GM21529 (cell line): ENCODE data around the gene CNTNAP3.
"Not testable (repeated sequence)": the region's sequence is repeated elsewhere in the genome, so short reads cannot be mapped to it uniquely, and the experiment has no call there.

Experiments used
- ATAC-seq: cut with Tn5 transposase; IDR thresholded peaks from one replicate; pipeline ENCODE4 v1.9.1; 2021; ENCODE audit not compliant: unreplicated experiment

The CNTNAP3 gene

DNA sequence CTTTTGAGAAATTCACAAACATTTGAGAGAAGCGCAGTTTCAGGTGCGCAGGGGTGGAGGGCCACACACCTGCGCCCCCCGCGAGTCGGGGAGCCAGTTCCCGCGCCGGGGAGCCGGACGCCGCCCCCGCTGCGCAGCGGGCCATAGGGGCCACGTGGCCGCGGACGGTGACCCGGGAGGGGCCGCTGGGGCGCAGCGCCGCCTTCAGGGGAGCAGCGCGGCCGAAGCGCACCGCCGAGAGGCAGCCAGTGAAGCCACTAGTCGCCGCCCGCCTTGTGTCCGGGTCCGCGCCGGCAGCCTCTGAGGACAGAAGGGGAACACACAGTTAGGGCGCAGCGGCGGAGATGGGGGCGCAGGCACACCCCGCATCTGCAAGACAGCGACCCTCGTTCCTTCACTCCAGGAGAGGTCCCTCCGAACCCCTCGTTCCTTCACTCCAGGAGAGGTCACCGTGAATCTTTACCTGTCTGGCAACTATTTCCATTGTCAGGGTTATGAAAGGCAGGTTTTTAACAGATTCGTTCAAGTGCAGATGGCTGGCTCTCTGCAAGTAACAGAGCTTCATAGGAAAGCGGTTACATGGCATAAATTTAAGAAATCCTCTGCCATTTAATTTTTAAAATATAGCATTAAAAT lies 209.2 kb downstream of the CNTNAP3 start:
- not testable (repeated sequence) for ATAC-seq

- not testable (repeated sequence) for ATAC-seq
Measured at GRCh38 chr9:39073537-39073936, 214.4 kb downstream of the CNTNAP3 start.

- not testable (repeated sequence) for ATAC-seq
Measured at GRCh38 chr9:39067683-39068082, 220.3 kb downstream of the CNTNAP3 start.

DNA sequence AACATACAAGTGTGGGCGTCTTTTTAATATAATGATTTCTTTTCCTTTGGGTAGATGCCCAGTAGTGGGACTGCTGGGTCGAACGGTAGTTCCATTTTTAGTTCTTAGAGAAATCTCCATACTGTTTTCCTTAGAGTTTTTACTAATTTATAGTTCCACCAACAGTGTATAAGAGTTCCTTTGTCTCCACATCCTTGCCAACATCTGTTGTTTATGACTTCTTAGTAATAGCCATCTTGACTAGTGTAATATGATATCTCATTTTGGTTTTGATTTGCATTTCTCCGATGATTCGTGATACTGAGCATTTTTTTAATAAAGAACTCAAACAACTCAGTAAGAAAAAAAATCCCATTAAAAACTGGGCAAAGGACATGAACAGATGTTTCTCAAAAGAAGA lies 225.0 kb downstream of the CNTNAP3 start:
- not testable (repeated sequence) for ATAC-seq

- not testable (repeated sequence) for ATAC-seq
Measured at GRCh38 chr9:39054453-39054852, 233.5 kb downstream of the CNTNAP3 start.

- not testable (repeated sequence) for ATAC-seq
Measured at GRCh38 chr9:39046833-39047232, 241.1 kb downstream of the CNTNAP3 start.

- ATAC-seq: not testable (repeated sequence)
Measured at GRCh38 chr9:39042352-39042803, 245.6 kb downstream of the CNTNAP3 start.

DNA sequence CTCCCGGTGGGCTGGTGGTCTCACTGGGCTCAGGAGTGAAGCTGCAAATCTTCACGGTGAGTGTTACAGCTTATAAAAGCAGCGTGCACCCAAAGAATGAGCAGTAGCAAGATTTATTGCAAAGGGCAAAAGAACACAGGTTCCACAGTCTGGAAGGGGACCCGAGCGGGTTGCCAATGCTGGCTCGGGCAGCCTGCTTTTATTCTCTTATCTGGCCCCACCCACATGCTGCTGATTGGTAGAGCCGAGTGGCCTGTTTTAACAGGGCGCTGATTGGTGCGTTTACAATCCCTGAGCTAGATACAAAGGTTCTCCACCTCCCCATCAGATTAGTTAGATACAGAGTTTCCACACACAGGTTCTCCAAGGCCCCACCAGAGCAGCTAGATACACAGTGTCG lies 246.2 kb downstream of the CNTNAP3 start:
- not testable (repeated sequence) for ATAC-seq

DNA sequence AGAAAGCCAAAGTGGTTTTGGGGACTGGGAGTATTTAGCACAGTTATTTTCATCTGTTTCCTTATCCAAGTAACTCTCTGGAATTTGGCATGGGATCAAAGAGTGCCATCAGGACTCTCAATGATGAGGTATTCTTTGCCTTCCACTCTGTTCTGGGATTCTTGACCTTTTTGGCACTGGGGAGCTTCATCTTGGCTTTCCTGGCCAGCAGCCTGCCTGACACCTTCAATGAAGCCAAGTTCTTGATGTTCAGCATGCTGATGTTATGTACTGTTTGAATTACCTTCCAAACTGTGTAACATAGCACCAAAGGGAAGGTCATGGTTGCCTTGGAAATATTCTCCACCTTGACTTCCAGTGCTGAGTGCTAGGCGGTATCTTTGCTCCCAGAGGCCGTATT lies 248.8 kb downstream of the CNTNAP3 start:
- ATAC-seq: not testable (repeated sequence)

DNA sequence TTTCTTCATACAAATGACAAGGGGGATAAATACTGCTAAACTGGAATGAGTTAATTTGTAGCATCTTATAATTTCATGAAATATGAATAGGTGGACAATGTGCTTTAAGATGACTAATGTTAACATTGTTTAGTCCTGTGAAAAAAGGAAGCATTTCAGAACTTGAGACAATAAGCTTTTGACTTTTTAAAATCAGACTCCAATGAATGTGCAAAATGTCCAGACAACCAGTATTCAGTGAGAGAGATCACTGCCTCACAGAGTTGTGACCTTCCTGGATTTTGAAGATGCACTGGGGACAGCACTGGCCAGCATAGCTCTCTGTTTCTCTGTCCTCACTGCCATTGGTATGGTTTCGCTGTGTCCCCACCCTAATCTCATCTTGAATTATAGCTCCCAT lies 249.7 kb downstream of the CNTNAP3 start:
- ATAC-seq: not testable (repeated sequence)

GRCh38 chr9:39033849-39034248 lies 254.1 kb downstream of the CNTNAP3 start:
- ATAC-seq: not testable (repeated sequence)

DNA sequence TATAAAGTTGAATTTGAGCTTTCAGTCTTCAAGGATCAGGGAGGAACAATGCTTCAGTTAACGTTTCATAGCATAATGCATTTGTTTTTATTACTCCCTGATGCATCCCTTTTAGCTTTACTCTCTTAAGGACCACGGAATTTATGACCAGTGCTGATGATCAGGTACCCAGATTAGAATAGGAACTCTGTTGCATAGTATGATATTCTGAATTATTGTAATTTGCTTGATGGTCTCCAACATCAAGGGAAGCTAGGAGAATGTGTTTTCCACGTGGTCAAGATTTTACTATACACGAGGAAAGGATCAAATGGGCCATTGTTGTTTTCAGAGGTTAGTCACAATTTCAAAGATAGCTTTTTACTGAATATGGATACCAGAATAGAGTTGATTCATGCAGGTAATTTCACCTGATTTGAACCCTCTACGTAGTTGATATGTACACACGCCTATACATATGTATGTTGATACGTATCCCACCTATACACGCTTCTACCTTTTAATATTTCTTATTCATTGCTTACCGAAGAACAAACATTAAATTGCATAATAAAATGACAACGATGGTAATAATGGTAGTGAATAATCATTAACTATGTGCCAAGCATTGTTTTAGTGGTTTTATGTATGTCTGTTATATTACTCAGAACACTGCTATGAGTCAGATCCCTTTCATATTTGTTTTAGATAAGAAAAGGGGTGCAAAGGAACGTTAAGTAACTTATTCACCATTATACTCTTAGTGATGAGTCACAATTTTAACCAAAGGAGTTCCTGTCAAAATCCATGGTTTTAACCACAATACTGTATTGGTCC lies 257.6 kb downstream of the CNTNAP3 start:
- not testable (repeated sequence) for ATAC-seq

GRCh38 chr9:39028855-39029254 lies 259.1 kb downstream of the CNTNAP3 start:
- ATAC-seq: not testable (repeated sequence)

DNA sequence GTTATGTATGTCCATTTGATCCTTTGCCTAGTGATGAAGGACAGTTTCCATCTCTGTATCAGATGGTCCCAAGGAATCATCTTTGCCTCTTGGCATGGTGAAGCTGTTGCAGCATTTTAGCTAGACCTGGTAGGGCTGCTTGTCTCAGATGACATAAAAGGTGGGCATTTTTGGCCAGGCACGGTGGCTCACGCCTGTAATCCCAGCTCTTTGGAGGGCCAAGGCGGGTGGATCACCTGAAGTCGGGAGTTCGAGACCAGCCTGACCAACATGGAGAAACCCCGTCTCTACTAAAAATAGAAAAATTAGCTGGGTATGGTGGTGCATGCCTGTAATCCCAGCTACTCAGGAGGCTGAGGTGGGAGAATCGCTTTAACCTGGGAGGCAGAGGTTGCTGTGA lies 259.8 kb downstream of the CNTNAP3 start:
- not testable (repeated sequence) for ATAC-seq

- not testable (repeated sequence) for ATAC-seq
Measured at GRCh38 chr9:39025911-39026588, 261.9 kb downstream of the CNTNAP3 start.
